ENCODE measurements around the gene AKR1C2.

- TF ChIP-seq, protein P1, sequence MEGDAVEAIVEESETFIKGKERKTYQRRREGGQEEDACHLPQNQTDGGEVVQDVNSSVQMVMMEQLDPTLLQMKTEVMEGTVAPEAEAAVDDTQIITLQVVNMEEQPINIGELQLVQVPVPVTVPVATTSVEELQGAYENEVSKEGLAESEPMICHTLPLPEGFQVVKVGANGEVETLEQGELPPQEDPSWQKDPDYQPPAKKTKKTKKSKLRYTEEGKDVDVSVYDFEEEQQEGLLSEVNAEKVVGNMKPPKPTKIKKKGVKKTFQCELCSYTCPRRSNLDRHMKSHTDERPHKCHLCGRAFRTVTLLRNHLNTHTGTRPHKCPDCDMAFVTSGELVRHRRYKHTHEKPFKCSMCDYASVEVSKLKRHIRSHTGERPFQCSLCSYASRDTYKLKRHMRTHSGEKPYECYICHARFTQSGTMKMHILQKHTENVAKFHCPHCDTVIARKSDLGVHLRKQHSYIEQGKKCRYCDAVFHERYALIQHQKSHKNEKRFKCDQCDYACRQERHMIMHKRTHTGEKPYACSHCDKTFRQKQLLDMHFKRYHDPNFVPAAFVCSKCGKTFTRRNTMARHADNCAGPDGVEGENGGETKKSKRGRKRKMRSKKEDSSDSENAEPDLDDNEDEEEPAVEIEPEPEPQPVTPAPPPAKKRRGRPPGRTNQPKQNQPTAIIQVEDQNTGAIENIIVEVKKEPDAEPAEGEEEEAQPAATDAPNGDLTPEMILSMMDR (conservative IDR thresholded peaks at IDR 0.05; ENCODE audit: low read depth, low read length): no peak
- TF ChIP-seq EZH2 (IDR thresholded peaks at IDR 0.05; ENCODE audit: borderline replicate concordance, low read depth, low read length, poor library complexity, severe bottlenecking): no peak
These were observed 27.3 kb upstream of the AKR1C2 start for GRCh38 chr10:5030989-5031388.
